ENCODE results near the gene EAPP.
"Not testable (repeated sequence)": the region's sequence is repeated elsewhere in the genome, so short reads cannot be mapped to it uniquely, and the experiment has no call there.

Gene EAPP, protein sequence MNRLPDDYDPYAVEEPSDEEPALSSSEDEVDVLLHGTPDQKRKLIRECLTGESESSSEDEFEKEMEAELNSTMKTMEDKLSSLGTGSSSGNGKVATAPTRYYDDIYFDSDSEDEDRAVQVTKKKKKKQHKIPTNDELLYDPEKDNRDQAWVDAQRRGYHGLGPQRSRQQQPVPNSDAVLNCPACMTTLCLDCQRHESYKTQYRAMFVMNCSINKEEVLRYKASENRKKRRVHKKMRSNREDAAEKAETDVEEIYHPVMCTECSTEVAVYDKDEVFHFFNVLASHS

DNA sequence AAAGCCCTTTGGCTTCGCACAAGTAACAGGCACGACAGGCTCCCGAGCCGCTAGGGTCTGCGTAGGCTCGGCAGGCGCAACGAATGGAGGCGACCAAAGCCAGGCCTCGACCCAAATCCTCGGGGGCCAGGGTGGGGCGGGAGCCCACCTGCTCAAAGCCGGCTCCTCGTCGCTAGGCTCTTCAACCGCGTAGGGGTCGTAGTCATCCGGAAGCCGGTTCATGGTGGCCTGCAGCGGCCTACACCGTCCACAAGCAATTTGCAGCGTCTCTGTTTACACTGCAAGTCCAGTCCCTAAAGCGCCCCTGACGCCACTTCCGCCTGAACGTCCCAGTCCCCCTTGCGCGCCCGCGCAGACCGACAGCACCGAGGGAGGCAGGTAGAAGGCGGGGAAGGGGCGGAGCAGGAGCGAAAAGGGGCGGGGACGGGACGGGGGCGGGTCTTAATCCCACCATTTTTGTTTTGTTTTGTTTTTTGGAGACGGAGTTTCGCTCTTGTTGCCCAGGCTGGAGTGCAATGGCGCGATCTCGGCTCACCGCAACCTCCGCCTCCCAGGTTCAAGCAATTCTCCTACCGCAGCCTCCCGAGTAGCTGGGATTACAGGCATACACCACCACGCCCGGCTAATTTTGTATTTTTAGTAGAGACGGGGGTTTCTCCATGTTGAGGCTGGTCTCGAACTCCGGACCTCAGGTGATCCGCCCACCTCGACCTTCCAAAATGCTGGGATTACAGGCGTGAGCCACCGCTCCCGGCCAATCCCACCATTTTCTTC, at the start of gene EAPP:
Gene EAPP, minus strand, starts transcription at position 295 of the 774 bp plus-strand sequence. Its CDS starts 73 bp downstream, at position 222.
- TF ChIP-seq GATA1 (IDR thresholded peaks at IDR 0.05; ENCODE audit: low read depth, low read length) (no peak), POLR2A (IDR thresholded peaks at IDR 0.05; ENCODE audit: low read length) (peak; percentile 93)

DNA sequence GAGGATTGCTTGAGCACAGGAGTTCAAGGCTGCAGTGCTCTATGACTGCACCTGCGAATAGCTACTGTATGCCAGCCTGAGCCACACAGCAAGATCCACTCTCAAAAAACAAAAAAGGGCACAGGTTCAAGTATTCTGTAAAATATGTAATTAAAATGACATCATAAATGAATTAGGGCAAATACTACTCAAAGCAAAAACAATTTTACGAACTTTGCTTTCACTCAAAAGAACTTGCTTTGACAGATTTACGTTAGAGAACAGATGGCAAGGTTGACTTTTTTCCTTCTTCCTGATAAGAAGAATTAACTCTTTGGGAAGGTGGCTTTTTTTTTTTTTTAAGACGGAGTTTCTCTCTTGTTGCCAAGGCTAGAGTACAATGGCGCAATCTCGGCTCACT, 44.0 kb upstream of the EAPP start:
- TF ChIP-seq GATA1 (IDR thresholded peaks at IDR 0.05; ENCODE audit: low read depth, low read length) (no peak), POLR2A (IDR thresholded peaks at IDR 0.05; ENCODE audit: low read length) (no peak)
- no peak for DNase-seq

More for the DNA sequence above, at the start of gene EAPP:
- DNase-seq, result no peak

DNA sequence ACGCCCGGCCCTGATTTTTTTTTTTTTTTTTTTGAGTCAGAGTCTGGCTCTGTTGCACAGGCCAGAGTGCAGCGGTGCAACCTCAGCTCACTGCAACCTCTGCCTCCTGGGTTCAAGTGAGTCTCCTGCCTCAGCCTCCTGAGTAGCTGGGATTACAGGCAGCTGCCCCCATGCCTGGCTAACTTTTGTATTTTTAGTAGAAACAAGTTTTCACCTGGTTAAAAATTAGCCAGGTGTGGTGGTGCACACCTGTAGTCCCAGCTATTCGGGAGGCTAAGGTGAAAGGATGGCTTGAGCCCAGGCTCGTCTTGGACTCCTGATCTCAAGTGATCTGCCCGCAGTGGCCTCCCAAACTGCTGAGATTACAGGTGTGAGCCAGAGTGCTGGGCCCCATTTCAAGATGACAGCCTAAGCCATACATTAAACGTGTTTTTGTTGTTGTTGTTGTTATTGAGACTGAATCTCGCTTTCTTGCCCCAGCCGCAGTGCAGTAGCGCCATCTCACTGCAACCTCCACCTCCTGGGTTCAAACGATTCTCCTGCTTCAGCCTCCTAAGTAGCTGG, 42.7 kb upstream of the EAPP start:
- no peak for DNase-seq
- TF ChIP-seq POLR2A (IDR thresholded peaks at IDR 0.05; ENCODE audit: low read length) (no peak), GATA1 (IDR thresholded peaks at IDR 0.05; ENCODE audit: low read depth, low read length) (no peak)

DNA sequence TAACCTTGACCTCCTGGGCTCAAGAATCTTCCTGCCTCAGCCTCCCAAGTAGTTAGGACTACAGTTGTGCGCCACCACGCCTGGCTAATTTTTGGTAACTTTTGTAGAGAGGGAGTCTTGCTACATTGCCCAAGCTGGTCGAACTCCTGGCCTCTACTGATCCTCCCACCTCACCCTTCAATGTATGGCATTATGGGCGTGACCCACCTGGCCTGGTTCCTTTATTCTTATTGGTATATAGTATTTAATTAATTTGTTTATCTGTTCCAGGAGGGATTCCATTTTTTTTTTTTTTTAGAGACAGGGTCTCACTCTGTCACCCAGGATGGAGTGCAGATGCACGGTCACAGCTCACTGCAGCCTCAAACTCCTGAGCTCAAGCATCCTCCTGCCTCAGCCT, 40.9 kb upstream of the EAPP start:
- TF ChIP-seq POLR2A (IDR thresholded peaks at IDR 0.05; ENCODE audit: low read length) (no peak), GATA1 (IDR thresholded peaks at IDR 0.05; ENCODE audit: low read depth, low read length) (no peak)
- no peak for DNase-seq

DNA sequence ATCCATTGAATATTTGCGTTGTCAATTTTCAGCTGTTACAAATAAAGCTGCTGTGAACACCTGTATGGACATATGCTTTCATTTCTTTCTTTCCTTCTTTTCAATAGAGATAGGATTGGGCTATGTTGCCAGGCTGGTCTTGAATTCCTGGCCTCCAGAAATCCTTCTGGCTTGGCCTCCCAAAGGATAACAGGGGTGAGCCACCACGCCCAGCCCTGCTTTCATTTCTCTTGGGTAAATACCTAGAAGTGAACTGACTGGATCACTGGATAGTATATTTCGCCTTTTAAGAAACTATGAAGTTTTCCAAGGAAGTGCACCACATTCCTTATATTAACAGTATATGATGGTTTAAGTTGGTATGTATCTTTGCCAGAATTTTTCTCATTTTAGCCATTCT, 32.3 kb upstream of the EAPP start:
- TF ChIP-seq GATA1 (IDR thresholded peaks at IDR 0.05; ENCODE audit: low read depth, low read length), result no peak
- no peak for TF ChIP-seq POLR2A (IDR thresholded peaks at IDR 0.05; ENCODE audit: low read length)
- DNase-seq, result no peak

DNA sequence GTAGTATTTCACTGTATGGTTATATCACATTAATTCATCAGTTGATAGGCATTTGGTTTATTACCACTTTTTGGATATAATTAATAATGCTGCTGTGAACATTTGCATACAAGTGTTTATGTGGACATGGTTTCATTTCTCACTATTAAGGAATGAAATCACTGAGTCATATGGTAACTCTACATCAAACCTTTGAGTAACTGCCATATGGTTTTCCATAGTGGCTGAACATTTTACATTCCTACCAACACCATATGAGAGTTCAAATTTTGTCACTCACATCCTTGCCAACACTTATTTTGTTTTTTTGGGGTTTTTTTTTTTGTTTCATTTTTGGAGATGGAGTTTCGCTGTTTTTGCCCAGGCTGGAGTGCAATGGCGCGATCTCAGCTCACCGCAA, 30.2 kb upstream of the EAPP start:
- DNase-seq, result no peak
- no peak for TF ChIP-seq POLR2A (IDR thresholded peaks at IDR 0.05; ENCODE audit: low read length)
- TF ChIP-seq GATA1 (IDR thresholded peaks at IDR 0.05; ENCODE audit: low read depth, low read length), result no peak

DNA sequence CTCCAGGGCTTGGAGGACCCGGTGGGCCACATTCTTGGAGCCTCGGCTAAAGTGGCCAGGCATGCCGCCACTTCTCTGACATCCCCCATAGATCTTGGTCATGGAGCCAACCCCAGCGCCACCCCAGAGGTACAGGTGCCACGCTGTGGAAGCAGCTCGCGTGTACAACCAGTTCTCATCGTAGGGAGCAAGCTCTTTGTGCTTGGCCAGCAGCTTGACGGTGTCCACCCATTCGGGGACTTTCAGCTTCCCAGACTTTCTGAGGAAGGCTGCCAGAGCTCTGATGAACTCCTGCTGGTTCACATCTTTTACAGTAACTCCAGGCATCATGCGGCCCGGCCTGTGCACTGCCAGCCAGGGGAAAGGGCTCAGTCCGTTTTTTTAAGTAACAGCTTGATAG, 29.3 kb upstream of the EAPP start:
- no peak for TF ChIP-seq POLR2A (IDR thresholded peaks at IDR 0.05; ENCODE audit: low read length)
- no peak for TF ChIP-seq GATA1 (IDR thresholded peaks at IDR 0.05; ENCODE audit: low read depth, low read length)
- no peak for DNase-seq

DNA sequence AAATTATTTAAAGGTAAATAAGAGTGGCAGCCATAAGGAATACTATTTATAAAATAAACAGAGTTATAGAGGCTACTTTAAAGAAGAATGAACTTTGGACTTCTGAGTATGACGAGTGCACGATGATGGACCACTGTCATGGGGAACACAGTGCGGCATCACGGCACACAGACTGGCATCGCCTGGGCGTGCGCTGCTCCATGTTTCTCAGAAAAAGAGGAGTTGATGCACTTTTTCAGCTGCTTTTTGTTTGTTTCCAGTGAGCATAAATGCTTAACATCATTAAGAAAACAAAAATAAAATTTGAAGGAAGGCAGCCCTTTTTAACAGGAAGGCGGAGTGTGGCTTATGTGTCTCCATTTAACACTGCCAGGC, 23.3 kb upstream of the EAPP start:
- no peak for DNase-seq
- no peak for TF ChIP-seq GATA1 (IDR thresholded peaks at IDR 0.05; ENCODE audit: low read depth, low read length)
- TF ChIP-seq POLR2A (IDR thresholded peaks at IDR 0.05; ENCODE audit: low read length), result no peak

DNA sequence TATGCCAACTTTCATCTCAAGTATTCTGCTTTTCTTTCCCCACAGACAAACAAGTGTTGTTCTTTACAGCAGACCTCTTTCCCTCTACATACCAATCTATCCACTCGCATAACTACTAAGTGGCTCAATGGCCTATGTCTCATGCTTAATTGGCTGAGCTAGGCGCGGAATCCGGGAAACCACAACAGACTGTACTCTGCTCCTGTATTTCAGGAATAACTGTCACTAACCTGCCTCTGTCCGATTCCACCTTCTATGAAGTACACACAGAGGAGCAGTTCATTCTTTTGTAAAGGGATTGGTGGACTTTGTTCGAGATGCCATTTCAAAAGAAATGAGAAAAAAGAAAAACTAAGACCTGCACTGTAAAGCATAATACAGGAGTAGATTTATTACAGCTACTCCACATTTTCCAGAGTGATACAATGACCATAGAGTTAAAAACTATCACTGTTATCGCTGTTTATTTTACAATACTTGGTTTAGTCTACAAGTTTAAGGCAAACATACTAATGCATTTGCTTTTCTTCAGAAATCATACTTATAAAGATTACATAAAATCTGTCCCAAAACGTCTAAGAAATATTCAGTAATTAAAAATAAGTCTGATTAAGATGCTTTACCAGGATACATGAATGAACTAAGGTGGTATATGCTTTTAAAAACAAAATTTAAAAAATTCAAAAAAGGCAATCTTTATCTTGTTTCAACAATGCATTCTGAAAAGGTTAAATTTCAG, 22.7 kb upstream of the EAPP start:
- not testable (repeated sequence) for DNase-seq

DNA sequence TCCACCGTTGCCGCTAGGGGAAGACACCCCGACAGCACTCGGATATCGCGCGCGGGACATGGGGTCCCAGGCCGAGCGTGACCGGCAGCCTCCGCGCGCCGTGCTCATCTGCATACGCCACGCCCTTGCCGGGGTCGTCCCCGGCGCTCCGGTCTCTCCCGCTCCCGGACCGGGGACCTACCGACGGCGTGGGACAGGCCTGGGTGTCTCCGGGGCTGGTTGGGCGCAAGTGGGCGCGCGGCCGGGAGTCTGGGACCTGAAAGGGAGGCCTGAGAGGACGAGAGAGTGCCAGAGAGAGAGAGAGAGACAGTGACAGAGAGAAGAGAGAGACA, 17.0 kb upstream of the EAPP start:
- DNase-seq, result not testable (repeated sequence)

DNA sequence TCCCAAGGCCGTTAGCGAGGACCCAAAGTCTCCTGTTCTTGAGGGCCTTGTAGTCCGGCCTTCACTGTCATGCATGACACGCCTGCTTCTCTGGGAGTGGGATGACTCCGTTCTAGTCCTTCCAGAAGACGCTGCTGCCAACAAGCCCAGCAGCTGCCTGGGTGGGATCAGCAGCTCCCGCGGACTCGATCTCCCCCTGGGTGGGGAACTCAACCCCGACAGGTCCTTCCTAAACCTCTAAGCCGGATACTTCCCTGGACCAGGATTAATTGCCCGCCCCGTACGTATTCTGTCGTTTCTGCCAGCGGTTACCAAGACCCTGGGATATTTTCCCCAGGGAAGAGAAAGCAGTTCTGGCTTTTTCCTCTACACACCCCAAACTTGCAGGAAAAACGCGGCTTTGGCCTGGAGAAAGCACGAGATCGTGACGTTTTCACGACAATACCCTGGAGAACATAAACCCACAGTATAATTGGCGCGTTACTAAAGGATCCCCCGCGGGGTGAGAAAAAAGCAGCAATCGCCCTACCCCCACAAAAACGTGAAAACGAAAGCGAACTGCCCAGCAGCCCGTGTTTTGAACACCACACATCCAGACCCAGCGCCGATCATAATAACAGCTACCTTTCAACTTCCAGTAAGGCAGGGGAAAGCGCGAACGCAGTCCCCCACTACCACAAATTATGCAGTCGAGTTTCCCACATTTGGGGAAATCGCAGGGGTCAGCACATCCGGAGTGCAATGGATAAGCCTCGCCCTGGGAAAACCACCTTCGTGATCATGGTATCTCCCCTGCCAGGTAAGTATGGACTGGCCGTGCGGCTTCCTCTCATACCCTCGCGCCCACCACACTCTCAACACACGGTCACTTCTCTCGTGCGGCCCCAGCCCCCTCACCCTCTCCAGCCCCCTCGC, 16.3 kb upstream of the EAPP start:
- not testable (repeated sequence) for DNase-seq

DNA sequence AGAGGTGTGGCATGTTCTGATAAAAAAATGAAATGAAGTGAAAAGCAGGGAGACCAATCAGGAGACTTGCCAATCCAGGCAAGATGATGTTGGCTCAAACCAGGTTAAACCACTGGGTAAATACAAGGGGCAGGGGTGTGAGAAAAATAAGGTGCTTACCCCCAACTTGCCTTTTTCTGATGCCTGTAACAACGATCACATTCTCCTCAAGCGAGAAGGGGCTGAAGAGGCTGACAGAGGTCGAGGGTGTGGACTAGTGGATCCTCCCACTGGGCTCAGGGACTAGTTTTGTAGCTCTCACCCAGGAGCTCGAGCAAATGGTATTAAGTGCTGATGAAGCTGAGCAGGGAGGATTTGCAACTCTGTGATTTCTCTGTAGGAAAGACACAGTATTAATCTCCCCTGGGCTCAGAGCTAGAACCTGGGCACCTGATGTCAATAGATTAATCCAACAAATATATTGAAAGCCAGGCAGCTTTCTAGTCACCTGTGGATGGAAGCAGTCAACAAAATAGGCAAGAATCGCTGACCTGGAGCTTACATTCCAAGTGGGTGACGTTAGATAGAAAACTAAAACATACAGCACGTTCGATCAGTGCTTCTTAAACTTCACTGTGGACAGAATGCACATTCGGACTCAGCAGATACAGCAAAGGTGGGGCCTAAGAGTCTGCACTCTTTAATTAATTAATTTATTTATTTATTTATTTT, 15.2 kb upstream of the EAPP start:
- no peak for DNase-seq
- TF ChIP-seq GATA1 (IDR thresholded peaks at IDR 0.05; ENCODE audit: low read depth, low read length) (no peak), POLR2A (IDR thresholded peaks at IDR 0.05; ENCODE audit: low read length) (no peak)

DNA sequence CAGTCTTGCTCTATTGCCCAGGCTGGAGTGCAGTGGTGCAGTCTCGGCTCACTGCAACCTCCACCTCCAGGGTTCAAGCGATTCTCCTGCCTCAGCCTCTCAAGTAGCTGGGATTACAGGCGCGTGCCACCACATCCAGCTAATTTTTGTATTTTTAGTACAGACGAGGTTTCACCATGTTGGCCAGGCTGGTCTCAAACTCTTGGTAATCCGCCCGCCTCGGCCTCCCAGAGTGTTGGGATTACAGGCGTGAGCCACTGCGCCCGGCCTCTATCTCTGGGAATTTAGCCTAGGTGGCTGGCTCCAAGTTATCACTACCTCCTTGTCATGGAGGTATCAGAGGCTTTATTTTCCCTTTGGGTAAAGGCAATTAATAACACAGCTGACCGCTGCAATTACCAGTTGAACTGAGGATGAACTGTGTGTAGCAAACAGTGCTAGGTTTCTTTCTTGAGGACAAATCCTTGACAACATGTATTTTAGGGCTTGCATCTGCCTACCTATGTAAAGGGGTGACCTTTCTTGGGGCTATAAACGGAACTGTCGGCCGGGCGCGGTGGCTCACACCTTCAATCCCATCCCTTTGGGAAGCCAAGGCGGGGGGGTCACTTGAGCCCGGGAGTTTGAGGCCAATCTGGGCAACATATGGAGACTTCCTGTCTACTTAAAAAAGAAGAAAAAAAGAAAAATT, 9.9 kb upstream of the EAPP start:
- DNase-seq, result not testable (repeated sequence)
